Measurements from ENCODE around the gene SCN4B. TPM values are rescaled to one million over a fixed set of nuclear protein-coding genes. Genes with fewer than 3 reads are reported as not detected.
"Not testable (repeated sequence)": the region's sequence is repeated elsewhere in the genome, so short reads cannot be mapped to it uniquely, and the experiment has no call there.

The SCN4B gene, protein sequence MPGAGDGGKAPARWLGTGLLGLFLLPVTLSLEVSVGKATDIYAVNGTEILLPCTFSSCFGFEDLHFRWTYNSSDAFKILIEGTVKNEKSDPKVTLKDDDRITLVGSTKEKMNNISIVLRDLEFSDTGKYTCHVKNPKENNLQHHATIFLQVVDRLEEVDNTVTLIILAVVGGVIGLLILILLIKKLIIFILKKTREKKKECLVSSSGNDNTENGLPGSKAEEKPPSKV
- polyA plus RNA-seq (ENCODE audit: insufficient read length), result 3.7 TPM

DNA sequence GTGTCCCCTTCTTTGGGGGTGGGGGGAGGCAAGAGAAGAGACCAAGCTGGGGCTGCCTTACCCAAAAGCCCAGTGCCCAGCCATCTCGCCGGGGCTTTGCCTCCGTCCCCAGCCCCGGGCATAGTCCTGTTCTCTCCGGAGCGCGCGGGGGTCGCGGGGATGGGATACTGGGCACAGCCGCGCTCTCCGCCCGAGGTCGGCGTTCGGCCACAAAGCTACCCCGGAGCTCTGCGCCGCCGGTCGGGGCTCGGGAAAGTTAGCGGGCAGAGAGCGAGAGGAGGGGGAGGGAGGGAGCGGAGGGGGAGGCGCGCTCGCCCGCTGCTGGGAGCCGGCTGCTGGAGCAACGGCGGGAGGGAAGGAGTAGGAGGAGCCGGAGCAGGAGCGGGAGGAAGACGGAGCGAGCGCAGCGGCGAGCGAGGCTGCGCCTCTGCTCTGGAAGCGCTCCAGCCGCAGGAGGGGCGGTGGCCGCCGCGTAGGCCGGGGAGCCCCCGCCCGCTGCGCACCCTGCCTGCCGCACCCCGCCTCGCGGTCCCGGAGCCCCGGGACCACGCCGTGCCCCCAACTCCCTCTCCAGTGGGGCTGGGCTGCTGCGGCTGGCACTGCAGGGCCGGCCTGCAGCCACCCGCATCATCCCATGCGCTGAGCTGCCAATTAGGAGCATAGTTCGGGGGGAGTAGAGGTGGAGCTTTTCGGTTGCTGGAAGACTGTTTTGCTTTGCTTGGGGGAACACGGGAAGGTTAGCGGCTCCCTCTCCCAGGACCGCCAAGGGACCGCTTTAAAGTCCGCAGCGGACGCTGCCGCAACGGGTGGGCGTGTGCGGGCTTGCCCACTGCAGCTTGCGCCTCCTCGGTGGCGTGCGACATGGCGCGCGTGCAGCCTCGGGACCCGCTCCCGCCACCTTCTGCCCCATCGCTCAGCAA, at the start of gene SCN4B:
Gene SCN4B (minus strand): TSS at position 272 of the 920 bp plus-strand sequence. CDS start 150 bp downstream, at position 122.
- DNase-seq, result peak; percentile 80

DNA sequence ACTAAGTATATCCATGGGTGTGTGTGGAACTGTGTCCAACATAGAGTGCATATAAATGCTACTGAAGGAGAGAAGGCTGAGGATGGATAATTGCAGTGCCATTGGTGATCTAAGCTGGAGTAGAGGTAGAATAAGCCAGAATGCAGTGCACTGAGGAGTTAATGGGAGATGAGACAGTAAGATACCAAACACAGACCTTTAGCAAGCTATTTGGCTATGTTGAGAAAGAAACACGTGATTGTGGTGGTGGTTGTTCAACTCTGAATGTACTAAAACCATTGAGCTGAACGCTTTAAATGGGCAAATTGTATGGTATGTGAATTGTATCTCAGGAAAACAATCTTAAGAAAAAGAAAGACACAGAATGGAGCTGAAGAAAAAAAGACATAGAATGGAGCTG, 49.3 kb upstream of the SCN4B start:
- DNase-seq, result no peak

DNA sequence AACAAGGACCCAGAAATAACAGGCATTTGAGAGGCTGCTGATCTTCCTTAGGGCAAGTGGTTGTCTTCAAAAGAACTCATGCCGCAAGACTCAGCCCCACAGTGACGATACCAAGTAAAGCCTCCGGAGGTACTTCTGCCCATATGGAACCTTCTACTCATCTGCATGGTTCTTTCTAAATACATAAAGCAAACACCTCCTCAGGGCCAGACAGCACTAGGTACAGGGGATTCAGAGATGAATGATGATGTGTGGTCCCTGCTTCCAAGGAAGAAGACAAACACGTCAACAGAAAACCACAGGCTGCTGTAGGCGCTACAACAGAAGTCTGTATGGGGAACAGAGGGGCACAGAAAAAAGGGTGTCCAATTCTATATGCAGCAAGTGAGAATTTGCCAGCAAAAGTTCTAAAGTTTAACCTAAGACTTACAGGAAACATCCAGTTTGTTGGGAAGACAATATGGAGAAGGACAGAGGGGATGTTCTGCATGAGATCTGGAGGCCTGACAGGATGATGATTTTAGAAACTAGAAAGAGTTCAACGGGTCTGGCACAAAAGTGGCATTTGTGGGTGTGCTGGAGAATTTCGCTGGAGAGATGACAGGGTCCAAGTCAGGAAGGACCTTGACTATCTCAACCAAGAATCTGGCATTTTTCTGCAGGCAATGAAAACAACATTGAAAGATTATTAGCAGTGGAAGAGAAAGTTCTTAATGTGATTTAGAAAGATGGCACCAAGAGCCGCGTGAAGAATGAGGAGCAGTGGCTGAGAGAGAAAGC, 48.5 kb upstream of the SCN4B start:
- no peak for DNase-seq

DNA sequence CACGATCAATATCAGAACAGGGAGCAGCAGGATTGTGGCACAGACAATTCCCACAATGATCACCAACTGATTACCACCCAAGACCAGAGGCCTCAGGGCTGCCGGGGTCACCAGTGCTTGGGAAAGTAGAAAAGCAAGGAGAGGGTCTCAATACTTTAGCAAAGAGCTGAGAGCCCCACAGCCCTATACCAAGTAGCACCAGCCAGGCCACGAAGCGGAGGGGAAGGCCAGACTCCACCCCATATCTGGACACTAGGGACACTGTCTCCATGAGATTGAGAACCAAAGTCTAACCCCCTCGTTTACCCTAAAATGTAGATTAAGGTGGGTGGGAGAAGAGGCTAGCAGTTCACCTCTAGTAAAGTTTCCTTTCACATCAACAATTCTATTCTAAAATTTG, 47.9 kb upstream of the SCN4B start:
- no peak for DNase-seq

DNA sequence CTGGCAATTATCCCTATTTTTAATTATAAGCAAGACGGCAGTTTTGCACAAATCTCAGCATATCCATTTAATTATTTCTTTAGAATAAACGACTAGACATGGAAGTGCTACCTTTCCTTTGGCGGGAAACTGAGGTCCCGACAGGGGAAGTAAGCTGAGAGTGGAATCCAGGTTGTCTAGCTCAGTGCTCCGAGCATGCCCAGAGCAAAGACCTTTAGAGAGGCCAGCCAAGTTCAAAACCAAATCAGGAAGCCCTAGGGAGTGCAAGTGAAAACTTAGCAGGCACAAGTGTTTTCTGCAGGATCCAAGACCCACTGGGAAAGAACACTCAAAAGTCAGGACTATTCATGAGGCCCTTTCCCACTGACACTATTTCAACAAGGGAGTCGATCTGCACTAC, 46.5 kb upstream of the SCN4B start:
- no peak for DNase-seq

DNA sequence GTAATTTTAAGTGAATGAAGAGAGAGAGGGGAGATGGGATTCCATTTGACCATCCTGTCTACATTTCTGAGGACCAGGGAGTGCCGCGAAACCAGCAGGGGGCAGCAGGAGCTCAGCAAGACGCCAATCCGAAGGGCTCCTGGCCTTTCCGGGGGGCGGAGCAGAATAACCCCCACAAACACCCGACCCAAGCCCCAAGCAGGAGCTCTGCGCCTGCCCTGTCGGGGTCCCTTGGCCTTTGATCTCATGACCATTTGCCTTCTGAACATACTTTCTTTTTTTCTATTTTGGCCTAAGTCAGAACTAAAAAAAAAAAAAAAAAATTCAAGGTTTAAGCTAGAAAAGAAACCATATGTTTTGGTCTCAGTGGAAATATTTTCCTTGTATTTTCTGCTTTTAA, 45.7 kb upstream of the SCN4B start:
- peak; percentile 72 for DNase-seq

DNA sequence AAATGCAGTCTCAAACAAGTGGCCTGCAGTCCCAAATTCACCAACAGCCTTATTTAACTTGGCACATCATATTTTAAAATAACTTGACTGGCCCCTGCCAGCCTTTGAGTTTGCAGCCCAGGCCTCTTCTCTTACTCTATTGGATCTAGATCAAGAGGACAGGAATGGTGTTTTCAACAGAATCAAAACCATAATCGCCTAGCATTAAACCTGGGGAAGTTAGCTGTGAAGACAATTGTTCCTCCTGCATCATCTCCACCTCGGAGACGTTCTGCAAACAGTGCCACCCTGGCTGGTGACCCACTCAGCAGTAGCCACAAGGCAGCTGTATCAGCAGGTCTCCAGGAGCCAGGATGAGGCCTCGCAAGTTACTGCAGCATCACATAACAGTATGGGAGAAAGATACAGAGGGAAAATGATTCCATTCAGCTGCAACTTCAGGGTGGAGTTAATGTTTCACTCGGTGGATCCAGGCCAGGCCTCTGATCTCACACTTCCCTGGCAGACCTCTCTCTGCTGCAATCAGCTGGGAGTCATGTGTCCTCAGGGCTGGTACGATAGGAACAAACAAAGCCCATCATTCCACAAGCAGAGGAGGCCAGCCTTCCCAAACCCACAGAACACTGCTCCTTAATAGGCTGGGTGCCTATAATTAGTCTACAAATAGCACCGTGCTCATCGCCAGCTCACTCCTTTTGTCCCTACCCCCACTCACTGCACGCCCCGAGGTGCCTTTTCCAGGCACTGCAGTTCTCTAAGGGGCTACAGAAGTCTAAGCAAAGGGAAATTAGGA, 42.4 kb upstream of the SCN4B start:
- peak; percentile 52 for DNase-seq

DNA sequence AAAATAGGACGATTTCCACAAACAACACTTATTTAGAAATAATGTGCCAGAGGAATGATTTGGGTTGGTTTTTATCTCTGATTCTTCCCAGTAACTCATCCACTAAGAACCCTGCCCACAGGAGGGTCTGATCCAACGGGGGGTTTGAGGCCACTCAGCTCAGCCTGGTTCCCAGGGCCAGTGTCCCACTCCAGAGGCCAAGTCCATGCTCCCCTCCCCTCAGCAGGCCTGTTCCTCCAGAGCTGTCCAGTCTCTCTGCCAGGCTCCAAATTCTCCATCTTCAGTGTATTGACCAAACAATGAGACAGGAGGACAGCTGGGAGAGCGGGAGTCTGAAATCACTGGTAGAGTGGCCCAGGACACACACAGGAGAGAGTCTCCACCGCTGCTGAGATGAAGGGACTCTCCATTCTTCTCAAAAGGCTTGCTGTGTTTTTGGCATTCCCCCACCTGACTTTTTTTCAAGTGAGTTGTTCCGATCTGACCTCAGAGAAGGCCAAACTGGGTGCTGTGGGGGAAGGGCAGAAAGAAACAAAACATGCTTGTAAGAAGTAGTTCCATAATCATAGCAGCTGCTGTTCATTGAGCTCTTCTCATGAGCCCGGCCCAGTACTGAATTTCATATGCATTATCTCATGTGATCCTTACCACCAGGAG, 41.4 kb upstream of the SCN4B start:
- DNase-seq, result no peak

DNA sequence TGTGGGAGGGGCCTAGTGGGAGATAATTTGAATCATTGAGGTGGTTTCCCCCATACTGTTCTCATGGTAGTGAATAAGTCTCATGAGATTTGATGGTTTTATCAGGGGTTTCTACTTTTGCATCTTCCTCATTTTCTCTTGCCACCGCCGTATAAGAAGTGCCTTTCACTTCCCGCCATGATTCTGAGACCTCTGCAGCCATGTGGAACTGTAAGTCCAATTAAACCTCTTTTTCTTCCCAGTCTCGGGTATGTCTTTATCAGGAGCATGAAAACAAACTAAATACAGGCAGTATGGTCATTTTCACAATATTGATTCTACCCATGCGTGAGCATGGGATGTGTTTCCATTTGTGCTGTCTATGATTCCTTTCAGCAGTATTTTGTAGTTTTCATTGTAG, 40.2 kb upstream of the SCN4B start:
- DNase-seq, result not testable (repeated sequence)

DNA sequence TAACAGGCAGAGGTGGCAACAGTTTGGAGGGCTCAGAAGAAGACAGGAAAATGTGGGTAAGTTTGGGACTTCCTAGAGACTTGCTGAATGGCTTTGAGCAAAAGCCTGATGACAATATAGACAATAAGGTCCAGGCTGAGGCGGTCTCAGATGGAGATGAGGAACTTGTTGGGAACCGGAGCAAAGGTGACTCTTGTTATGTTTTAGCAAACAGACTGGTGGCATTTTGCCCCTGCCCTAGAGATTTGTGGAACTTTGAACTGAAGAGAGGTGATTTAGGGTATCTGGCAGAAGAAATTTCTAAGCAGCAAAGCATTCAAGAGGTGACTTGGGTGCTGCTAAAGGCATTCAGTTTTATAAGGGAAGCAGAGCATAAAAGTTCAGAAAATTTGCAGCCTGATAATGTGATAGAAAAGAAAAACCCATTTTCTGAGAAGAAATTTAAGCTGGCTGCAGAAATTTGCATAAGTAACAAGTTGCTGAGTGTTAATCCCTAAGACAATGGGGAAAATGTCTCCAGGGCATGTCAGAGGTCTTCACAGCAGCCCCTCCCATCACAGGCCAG, 38.4 kb upstream of the SCN4B start:
- DNase-seq, result not testable (repeated sequence)

DNA sequence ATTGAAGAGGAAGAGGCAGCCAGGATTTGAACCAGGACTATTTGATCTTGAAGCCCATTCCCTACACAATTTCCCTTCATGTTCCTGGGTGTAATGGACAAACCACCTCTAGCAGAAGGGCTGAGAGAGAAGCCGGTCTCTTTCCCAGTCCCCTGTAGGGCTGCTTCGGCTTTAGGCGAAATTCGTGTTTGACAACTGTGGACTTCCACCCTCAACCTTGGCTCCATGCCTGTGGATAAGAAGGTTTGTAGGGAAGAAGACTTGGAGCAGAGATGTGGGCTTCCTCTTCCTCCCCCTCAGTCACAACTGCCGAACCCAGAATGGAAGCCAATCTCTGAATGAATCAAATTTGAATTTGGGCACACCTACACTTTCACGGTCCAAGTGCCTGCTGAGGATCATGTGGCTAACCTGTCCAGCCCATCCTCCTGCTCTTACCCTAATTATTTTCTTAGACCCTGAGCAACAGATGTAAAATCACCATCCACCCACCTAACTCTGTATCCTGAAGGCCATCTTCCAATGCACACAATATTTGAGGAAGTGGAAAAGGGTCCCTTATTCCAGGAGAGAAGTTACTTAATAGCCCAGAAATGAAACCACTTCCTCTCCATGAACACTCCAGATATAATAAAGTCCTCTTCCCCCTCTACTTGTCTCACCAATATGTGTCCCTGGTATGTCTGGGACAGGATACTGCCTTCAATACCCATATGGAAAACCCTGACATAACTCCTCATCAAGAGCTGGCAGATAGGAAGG, 33.9 kb upstream of the SCN4B start:
- DNase-seq, result no peak

DNA sequence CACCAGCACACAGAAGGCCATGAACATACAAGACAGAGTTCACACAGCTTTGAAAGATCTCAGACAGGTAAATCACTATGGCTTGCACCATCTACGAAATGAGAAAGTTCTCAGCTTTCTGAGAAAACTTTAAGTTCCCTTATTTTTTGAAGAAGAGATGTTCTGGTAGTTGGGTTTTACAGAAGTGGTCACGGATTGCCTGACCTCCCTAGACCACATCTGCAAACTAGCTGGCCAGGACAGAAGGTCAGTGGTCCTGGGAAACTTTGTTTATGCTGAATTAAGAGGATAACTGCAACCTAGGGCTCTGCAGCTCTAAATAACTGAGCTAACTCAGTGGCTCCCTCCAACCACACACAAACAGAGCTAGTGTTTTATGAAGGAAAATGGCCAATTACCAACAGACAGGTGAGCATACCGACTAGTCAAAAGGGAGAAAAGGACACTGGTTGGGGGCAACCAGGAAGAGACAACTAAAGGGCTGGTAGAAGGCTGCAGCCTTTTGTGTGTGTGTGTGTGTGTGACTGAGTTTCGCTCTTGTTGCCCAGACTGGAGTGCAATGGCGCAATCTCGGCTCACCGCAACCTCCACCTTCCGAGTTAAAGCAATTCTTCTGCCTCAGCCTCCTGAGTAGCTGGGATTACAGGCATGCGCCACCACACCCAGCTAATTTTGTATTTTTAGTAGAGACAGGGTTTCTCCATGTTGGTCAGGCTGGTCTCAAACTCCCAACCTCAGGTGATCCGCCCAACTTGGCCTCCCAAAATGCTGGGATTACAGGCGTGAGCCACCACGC, 32.4 kb upstream of the SCN4B start:
- DNase-seq, result no peak

DNA sequence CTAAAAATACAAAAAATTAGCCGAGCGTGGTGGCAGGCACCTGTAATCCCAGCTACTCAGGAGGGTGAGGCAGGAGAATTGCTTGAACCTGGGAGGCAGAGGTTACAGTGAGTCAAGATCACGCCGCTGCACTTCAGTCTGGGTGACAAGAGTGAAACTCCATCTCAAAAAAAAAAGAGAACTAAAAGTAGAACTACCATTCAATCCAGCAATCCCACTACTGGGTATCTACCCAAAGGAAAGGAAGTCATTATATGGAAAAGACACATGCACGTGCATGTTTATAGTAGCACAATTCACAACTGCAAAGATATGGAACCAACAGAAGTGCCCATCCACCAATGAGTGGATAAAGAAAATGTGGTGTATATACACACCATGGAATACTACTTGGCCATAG, 31.1 kb upstream of the SCN4B start:
- DNase-seq, result not testable (repeated sequence)

DNA sequence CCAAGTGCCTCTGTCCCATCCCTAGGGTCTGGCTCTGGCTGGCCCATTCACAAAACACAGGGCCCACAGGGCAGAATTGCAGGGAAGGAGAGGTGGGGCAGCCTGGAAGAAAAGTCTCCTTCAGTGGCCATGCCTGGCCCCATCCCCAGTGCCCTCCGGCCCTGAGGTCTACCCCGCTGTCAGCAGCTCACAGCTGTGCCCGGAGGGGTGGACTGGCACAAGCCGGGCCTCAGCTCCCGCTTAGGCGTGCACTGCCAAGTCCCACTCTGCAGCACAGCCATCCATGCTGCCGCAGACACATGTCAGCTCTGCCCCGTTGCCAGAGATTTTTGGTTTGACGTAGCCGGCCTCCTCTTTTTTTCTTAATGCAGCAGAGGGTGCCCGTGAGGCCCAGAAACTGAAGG, 27.7 kb upstream of the SCN4B start:
- peak; percentile 87 for DNase-seq

DNA sequence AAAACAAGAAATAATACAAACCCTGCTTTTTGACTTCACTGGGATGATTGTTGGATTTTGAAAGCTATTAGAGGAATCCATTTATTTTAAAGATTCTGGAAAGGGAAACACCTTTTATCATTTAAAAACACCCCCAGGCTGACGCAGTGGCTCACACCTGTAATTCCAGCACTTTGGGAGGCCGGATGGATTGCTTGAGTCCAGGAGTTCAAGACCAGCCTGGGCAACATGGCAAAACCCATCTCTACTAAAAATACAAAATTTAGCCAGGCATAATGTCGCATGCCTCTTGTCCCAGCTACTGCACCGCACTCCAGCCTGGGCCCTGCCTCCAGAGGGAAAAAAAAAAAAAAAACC, 24.1 kb upstream of the SCN4B start:
- no peak for DNase-seq

DNA sequence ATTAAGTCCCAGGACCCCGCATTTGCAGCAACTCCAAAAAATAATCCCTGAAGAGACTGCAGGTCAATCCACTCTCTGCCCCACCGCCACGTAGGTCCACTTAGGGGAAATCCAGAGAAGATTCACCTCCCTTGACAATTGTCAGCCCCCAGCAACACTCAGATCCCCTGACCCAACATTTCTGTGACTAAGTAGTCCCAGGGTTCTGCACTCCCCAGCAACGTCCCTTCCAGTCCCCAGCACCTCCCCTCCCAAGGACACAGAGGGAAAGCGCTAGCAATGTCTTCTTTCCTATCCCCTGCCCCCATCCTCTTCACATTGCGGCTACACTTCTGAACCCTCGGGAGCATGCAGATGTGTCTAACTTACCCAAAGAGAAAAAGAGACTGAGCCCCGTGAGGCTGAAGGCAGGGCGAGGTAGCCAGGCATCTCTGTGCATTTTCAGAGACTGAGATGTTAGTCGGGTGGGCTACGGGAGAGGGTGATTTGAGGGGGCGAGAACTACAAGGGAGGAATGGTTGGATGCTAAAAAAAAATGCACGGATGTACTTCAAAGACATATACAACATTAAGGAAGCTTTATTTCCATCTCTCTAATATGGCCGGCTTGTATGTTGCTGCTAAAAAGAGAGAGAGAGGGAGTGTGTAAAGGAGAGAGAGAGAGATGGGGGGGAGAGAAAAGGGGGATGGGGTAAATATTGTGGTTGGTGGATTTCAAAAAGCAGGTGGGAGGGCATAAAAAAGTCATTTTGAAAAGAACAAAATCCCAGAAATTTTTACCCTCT, 23.6 kb upstream of the SCN4B start, which contains the start of gene SCN2B:
Gene SCN2B (minus strand): TSS at position 647 of the 785 bp plus-strand sequence. CDS start 208 bp downstream, at position 439.
- DNase-seq, result peak; percentile 50

DNA sequence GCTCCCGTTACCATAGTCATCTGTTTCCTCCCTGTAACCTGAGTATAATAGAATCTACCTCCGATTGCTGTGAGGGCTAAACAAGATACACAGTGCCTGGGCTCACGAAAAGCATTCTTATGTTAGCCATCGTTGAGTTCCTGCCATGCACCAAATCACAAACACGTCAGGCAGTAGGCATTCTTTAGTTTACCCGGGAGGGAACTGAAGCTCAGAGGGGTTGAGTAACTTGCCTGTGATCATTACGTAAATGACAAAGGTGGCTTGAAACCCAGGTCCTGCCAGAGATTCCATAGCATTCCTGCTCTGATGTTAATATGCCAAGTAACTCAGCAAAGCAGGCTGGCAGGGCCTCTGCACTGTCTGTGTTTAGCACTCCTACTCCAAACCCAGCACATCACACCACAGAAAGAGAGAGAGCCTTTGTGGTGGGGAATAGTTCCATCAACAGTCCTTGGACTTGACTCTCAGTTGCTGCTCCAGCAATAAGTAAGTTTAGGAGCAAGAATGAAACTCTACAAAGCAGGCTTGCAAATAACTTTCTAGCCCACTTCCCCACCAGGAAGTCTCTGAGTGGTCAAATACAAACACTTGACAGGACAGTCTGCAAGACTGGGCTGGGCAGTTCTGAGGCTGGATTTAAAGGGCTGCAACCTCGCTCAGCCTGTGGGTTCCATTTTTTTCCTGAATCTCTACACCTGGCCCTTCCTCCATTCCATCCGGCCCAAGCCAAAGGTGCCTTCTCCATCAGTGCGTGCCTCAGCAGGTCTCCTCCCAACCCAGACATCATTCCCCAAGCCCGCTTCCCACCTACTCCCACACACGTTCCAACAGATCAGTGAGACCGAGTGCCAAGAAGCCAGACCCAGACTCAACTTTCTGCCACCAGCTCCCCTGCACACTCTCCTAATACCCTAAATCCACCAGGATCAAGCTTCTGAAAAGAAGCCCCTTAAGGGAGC, 22.7 kb upstream of the SCN4B start:
- no peak for DNase-seq
